ENCODE results near the gene GRAMD1B. TPM values are rescaled to one million over a fixed set of nuclear protein-coding genes. Genes with fewer than 3 reads are reported as not detected.

Gene GRAMD1B
- total RNA-seq, 4 donors from 2014 or later = 2.2 to 4.0 (median 3.5) TPM

GRCh38 chr11:123408619-123409455, 21.2 kb upstream of the GRAMD1B start:
- Histone ChIP-seq H3K4me3 (no peak overlapping the region), H3K36me3 (no peaks in the 10 kb centered on the region), H3K9me3 (no peaks in the 10 kb centered on the region), H3K27me3 (peaks cover 0 to 16% (median 0%) of the 10 kb centered on the region in 4 donors), H3K4me1 (peaks cover 11 to 18% (median 15%) of the 10 kb centered on the region in 4 donors), H3K27ac (replicated peaks in 1 of 4) (no peak overlapping the region)
- intact Hi-C loops (cut with DNase I) = loop anchor here (5.0 kb wide), 2 partner anchors 68 to 107 kb away; no protein-coding TSS in a partner anchor
- no peak for TF ChIP-seq CTCF (IDR thresholded peaks at IDR 0.05)
- TF ChIP-seq POLR2AphosphoS5 (IDR thresholded peaks at IDR 0.05) = no peak
- no peak for TF ChIP-seq EP300 (IDR thresholded peaks at IDR 0.05)
- no peak for TF ChIP-seq POLR2A (IDR thresholded peaks at IDR 0.05; ENCODE audit: low read depth)
- no peak for DNase-seq (ENCODE audit: extremely low spot score)
- WGBS = 87% methylated on average over 8 of the region's 8 CpGs

GRCh38 chr11:123409456-123410217, 20.4 kb upstream of the GRAMD1B start:
- TF ChIP-seq POLR2AphosphoS5 (IDR thresholded peaks at IDR 0.05) (no peak), CTCF (IDR thresholded peaks at IDR 0.05) (no peak), POLR2A (IDR thresholded peaks at IDR 0.05; ENCODE audit: low read depth) (no peak), EP300 (IDR thresholded peaks at IDR 0.05) (no peak)
- Histone ChIP-seq H3K9me3 (no peaks in the 10 kb centered on the region), H3K4me1 (peaks cover 10 to 17% (median 14%) of the 10 kb centered on the region in 4 donors), H3K36me3 (no peaks in the 10 kb centered on the region), H3K4me3 (no peak overlapping the region), H3K27ac (replicated peaks in 1 of 4) (no peak overlapping the region), H3K27me3 (peaks cover 0 to 20% (median 0%) of the 10 kb centered on the region in 4 donors)
- DNase-seq (ENCODE audit: extremely low spot score) = no peak
- WGBS = 93% methylated on average over 10 of the region's 10 CpGs
- intact Hi-C loops (cut with DNase I) = loop anchor here (5.0 kb wide), 2 partner anchors 68 to 107 kb away; no protein-coding TSS in a partner anchor

GRCh38 chr11:123410218-123410549, 19.9 kb upstream of the GRAMD1B start:
- WGBS = 89% methylated on average over 3 of the region's 3 CpGs
- no peak overlapping the region for H3K27ac ChIP-seq (replicated peaks in 1 of 4)
- DNase-seq (ENCODE audit: extremely low spot score) = no peak
- intact Hi-C loops (cut with DNase I) = no loop called here
- peaks cover 4 to 17% (median 9%) of the 10 kb centered on the region in 4 donors for H3K4me1 ChIP-seq
- no peak for TF ChIP-seq CTCF (IDR thresholded peaks at IDR 0.05)
- no peak for TF ChIP-seq POLR2A (IDR thresholded peaks at IDR 0.05; ENCODE audit: low read depth)
- TF ChIP-seq POLR2AphosphoS5 (IDR thresholded peaks at IDR 0.05) = no peak
- TF ChIP-seq EP300 (IDR thresholded peaks at IDR 0.05) = no peak
- no peaks in the 10 kb centered on the region for H3K9me3 ChIP-seq
- H3K4me3 ChIP-seq = no peak overlapping the region
- peaks cover 0 to 20% (median 0%) of the 10 kb centered on the region in 4 donors for H3K27me3 ChIP-seq
- no peaks in the 10 kb centered on the region for H3K36me3 ChIP-seq

GRCh38 chr11:123413636-123414035, 16.4 kb upstream of the GRAMD1B start:
- Histone ChIP-seq H3K9me3 (no peaks in the 10 kb centered on the region), H3K27me3 (peaks cover 0 to 10% (median 0%) of the 10 kb centered on the region in 4 donors)

More at GRCh38 chr11:123413636-123414035, 16.4 kb upstream of the GRAMD1B start:
- intact Hi-C loops (cut with DNase I) = no loop called here
- Histone ChIP-seq H3K4me3 (no peak overlapping the region), H3K36me3 (no peaks in the 10 kb centered on the region), H3K4me1 (peaks cover 0 to 2% (median 0%) of the 10 kb centered on the region in 4 donors), H3K27ac (replicated peaks in 1 of 4) (no peak overlapping the region)
- WGBS = 79% methylated on average over 6 of the region's 6 CpGs
- DNase-seq (ENCODE audit: extremely low spot score) = no peak
- TF ChIP-seq EP300 (IDR thresholded peaks at IDR 0.05) (no peak), POLR2AphosphoS5 (IDR thresholded peaks at IDR 0.05) (no peak), POLR2A (IDR thresholded peaks at IDR 0.05; ENCODE audit: low read depth) (no peak), CTCF (IDR thresholded peaks at IDR 0.05) (no peak)
